Lung (tissue), 12 donors: ENCODE data around the gene CDH11. TPM values are rescaled to one million over a fixed set of nuclear protein-coding genes. Genes with fewer than 3 reads are reported as not detected.

Source experiments
- ATAC-seq: fragments of 200-7000 bp; cut with Tn5 transposase; one replicate; pipeline ENCODE4 v1.9.1; 2020; ENCODE audit warnings: moderate number of reproducible peaks; ENCODE audit not compliant: insufficient read depth, low FRiP score
- DNase-seq, 3 donors: peaks; one replicate each; pipeline ENCODE4 v3.0.0-alpha.2; 2013 to 2017
- H3K27ac ChIP-seq, 2 donors: one replicate each; pipeline ENCODE4 v1.5.1; 2013; ENCODE audit warnings: mild to moderate bottlenecking in 2 of 2, moderate library complexity in 2 of 2, control low read depth in 1 of 2, inconsistent platforms in 1 of 2, low read depth in 1 of 2, low read length in 1 of 2
- H3K27me3 ChIP-seq, 3 donors: one replicate each; pipeline ENCODE4 v1.5.1; 2013; ENCODE audit warnings: low read length in 2 of 3; ENCODE audit not compliant: control insufficient read depth in 3 of 3, insufficient read depth in 3 of 3
- H3K36me3 ChIP-seq, 4 donors: one replicate each; pipeline ENCODE4 v1.5.1; 2013; ENCODE audit warnings: low read length in 4 of 4, mild to moderate bottlenecking in 1 of 4, moderate library complexity in 1 of 4; ENCODE audit not compliant: control insufficient read depth in 4 of 4, insufficient read depth in 4 of 4
- H3K4me1 ChIP-seq, 5 donors: one replicate each; pipeline ENCODE4 v1.5.1; 2013; ENCODE audit warnings: low read length in 5 of 5, mild to moderate bottlenecking in 2 of 5, moderate library complexity in 1 of 5; ENCODE audit not compliant: control insufficient read depth in 5 of 5, insufficient read depth in 5 of 5
- H3K4me3 ChIP-seq: one replicate; pipeline ENCODE4 v1.5.1; 2013; ENCODE audit warnings: mild to moderate bottlenecking, control low read depth, moderate library complexity
- H3K9ac ChIP-seq, 2 donors: one replicate each; pipeline ENCODE4 v1.5.1; 2013; ENCODE audit warnings: low read length in 2 of 2, control low read depth in 1 of 2; ENCODE audit not compliant: insufficient read depth in 1 of 2
- H3K9me3 ChIP-seq, 4 donors: one replicate each; pipeline ENCODE4 v1.5.1; 2013; ENCODE audit warnings: low read length in 3 of 4, mild to moderate bottlenecking in 1 of 4, moderate library complexity in 1 of 4; ENCODE audit not compliant: control insufficient read depth in 4 of 4, insufficient read depth in 3 of 4
- WGBS, 2 donors: extraction: QIAGEN DNeasy Blood & Tissue Kit; methylation state at CpG; one replicate each; pipeline ENCODE4 v1.1.7; 2013; 5-methylcytosine and 5-hydroxymethylcytosine counted together
- polyA plus RNA-seq, 2 donors: library from polyadenylated mRNA; stranded (reverse); fragments of 200-250 nt; gene quantifications; one replicate each; pipeline ENCODE4 v1.2.1, GENCODE V29; 2013
- total RNA-seq, 2 donors: library from RNA; depleted of rRNA in 1 of 2; stranded (reverse); fragments of >200 nt in 1 of 2; gene quantifications; one replicate each; pipeline ENCODE4 v1.2.1, GENCODE V29; 2014 to 2021
- TF ChIP-seq, protein P1 (sequence below): IDR thresholded peaks from 2 replicates; pipeline ENCODE4 v1.5.1; 2012; ENCODE audit warnings: mild to moderate bottlenecking; ENCODE audit errors: control extremely low read depth, extremely low read depth
- donor health status: control.
- donor health status: control.
- donor health status: Bipolar disorder and iron deficiency.
- donor health status: healthy.
- donor health status: DM: yes; HTN: yes; CAD: no.

The CDH11 gene
- total and polyA plus RNA-seq, 4 donors: 7.1 to 236 (median 94.7) TPM

GRCh38 chr16:65117811-65118448 is 3.9 kb downstream of the CDH11 start:
- TF ChIP-seq, protein P1, sequence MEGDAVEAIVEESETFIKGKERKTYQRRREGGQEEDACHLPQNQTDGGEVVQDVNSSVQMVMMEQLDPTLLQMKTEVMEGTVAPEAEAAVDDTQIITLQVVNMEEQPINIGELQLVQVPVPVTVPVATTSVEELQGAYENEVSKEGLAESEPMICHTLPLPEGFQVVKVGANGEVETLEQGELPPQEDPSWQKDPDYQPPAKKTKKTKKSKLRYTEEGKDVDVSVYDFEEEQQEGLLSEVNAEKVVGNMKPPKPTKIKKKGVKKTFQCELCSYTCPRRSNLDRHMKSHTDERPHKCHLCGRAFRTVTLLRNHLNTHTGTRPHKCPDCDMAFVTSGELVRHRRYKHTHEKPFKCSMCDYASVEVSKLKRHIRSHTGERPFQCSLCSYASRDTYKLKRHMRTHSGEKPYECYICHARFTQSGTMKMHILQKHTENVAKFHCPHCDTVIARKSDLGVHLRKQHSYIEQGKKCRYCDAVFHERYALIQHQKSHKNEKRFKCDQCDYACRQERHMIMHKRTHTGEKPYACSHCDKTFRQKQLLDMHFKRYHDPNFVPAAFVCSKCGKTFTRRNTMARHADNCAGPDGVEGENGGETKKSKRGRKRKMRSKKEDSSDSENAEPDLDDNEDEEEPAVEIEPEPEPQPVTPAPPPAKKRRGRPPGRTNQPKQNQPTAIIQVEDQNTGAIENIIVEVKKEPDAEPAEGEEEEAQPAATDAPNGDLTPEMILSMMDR: peak; percentile 41
- Histone ChIP-seq H3K9me3 (peaks cover 0 to 1% (median 0%) of the 10 kb centered on the region in 4 donors), H3K27me3 (peaks cover 5 to 23% (median 5%) of the 10 kb centered on the region in 3 donors), H3K4me3 (no peak overlapping the region), H3K27ac (peak overlapping the region in 1 of 2 donors; percentile 24), H3K4me1 (peaks cover 0 to 48% (median 0%) of the 10 kb centered on the region in 5 donors), H3K9ac (no peak overlapping the region), H3K36me3 (peaks cover 0 to 47% (median 21%) of the 10 kb centered on the region in 4 donors)
- peak; percentile 88 to 94 (median 93) for DNase-seq
- peak; percentile 20 for ATAC-seq
- WGBS, 2 donors: 6% methylated on average over 8 of the region's 8 CpGs

DNA sequence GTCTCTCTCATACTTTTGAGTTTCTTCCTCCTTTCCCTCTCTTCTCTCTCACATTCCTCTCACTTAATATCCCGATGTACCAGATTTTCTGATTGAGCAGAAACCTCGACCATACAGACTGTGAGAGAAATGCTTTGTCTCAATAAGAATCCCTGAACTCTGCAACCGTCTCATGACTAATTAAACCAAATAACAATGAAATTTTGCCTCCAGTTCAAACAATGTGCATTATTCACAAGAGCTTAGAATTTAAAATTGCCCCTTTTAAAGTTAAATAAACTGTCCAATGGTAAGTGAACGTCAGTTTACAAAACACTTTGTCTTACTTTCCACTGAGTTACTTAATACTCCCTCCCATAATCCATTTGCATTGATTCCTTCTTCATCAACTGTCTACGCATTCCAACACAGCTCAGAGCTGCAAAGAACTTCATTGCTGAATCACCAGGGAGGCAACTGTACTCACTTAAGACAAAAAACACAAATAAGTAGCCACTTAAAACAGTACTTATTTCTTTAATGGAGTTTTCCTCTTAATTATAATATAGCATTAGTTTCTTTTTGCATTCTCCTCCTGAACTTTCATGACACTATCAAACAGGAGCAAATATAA is 4.9 kb downstream of the CDH11 start:
- ATAC-seq: no peak
- DNase-seq: no peak
- H3K4me1 ChIP-seq: peaks cover 0 to 48% (median 0%) of the 10 kb centered on the region in 5 donors
- WGBS, 2 donors: 72 to 73% methylated on average over 5 of the region's 5 CpGs
- H3K9ac ChIP-seq: peak overlapping the region in 1 of 2 donors; percentile 36
- no peak overlapping the region for H3K27ac ChIP-seq
- TF ChIP-seq, protein P1: no peak
- peaks cover 5 to 16% (median 5%) of the 10 kb centered on the region in 3 donors for H3K27me3 ChIP-seq
- peaks cover 0 to 52% (median 26%) of the 10 kb centered on the region in 4 donors for H3K36me3 ChIP-seq
- no peak overlapping the region for H3K4me3 ChIP-seq
- H3K9me3 ChIP-seq: peaks cover 0 to 1% (median 0%) of the 10 kb centered on the region in 4 donors

DNA sequence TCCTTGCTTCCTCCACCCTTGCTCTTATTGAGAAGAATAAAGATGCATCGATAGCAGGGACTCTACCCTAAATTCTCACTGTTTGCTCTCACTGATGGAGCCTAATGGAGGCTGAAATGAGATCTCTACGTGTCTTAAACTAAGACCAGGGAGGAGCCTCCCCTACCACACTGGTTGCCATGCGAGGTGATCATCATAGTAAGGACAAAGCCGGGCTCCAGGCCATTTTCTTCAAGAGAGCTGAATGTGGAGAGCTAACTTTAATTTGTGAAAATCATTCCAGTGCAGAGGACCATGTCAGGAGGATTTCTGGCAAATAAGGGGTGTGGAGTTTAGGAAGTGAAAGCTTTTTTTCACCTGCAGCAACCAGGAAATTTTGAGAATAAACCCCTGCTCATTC is 5.6 kb downstream of the CDH11 start:
- 65 to 78% methylated on average over 4 of the region's 4 CpGs for WGBS, 2 donors
- peaks cover 0 to 52% (median 0%) of the 10 kb centered on the region in 5 donors for H3K4me1 ChIP-seq
- peaks cover 0 to 51% (median 23%) of the 10 kb centered on the region in 4 donors for H3K36me3 ChIP-seq
- H3K27ac ChIP-seq: no peak overlapping the region
- no peak overlapping the region for H3K4me3 ChIP-seq
- no peak for ATAC-seq
- DNase-seq: peak in 1 of 3 donors; percentile 19
- no peaks in the 10 kb centered on the region for H3K9me3 ChIP-seq
- H3K9ac ChIP-seq: peak overlapping the region in 1 of 2 donors; percentile 47
- H3K27me3 ChIP-seq: peaks cover 5 to 16% (median 5%) of the 10 kb centered on the region in 3 donors
- TF ChIP-seq, protein P1: no peak
